Liver (tissue), 9 donors: ENCODE results near the gene TMEM200C. TPM values are rescaled to one million over a fixed set of nuclear protein-coding genes. Genes with fewer than 3 reads are reported as not detected.

Experiments
- DNase-seq: peaks from one replicate; pipeline ENCODE4 v3.0.0-alpha.2; 2017; ENCODE audit warnings: low spot score
- H3K27ac ChIP-seq, 2 donors: one replicate each; pipeline ENCODE4 v1.7.0; 2013; ENCODE audit warnings: inconsistent platforms in 2 of 2, low read length in 2 of 2, control low read depth in 1 of 2, low read depth in 1 of 2, mild to moderate bottlenecking in 1 of 2
- H3K27me3 ChIP-seq, 4 donors: one replicate each; pipeline versions ENCODE4 v1.6.1 to v1.7.0; 2013; ENCODE audit warnings: low read length in 3 of 4, inconsistent platforms in 1 of 4, mild to moderate bottlenecking in 1 of 4, moderate library complexity in 1 of 4; ENCODE audit not compliant: control insufficient read depth in 4 of 4, insufficient read depth in 4 of 4
- H3K36me3 ChIP-seq, 4 donors: one replicate each; pipeline versions ENCODE4 v1.6.1 to v1.7.0; 2013; ENCODE audit warnings: low read length in 3 of 4, mild to moderate bottlenecking in 3 of 4, low read depth in 1 of 4, moderate library complexity in 1 of 4; ENCODE audit not compliant: control insufficient read depth in 4 of 4, insufficient read depth in 3 of 4
- H3K4me1 ChIP-seq, 4 donors: one replicate each; pipeline versions ENCODE4 v1.6.1 to v1.7.0; 2013; ENCODE audit warnings: low read length in 3 of 4, mild to moderate bottlenecking in 3 of 4, moderate library complexity in 1 of 4; ENCODE audit not compliant: control insufficient read depth in 4 of 4, insufficient read depth in 4 of 4
- H3K4me3 ChIP-seq, 3 donors: one replicate each; pipeline versions ENCODE4 v1.6.1 to v1.7.0; 2013; ENCODE audit warnings: low read length in 3 of 3, control low read depth in 1 of 3, low read depth in 1 of 3, mild to moderate bottlenecking in 1 of 3
- H3K9ac ChIP-seq, 2 donors: one replicate each; pipeline ENCODE4 v1.7.0; 2013; ENCODE audit warnings: low read length in 2 of 2, mild to moderate bottlenecking in 2 of 2, moderate library complexity in 2 of 2, control low read depth in 1 of 2, low read depth in 1 of 2
- H3K9me3 ChIP-seq, 4 donors: one replicate each; pipeline versions ENCODE4 v1.6.1 to v1.7.0; 2013; ENCODE audit warnings: low read length in 3 of 4; ENCODE audit not compliant: control insufficient read depth in 4 of 4
- ATF3 ChIP-seq: IDR thresholded peaks from 2 replicates; pipeline ENCODE4 v1.6.1; 2016; ENCODE audit warnings: antibody characterized with exemption
- CTCF ChIP-seq: fragments of 150-350 bp; IDR thresholded peaks from 2 replicates; pipeline ENCODE4 v1.5.1; 2017; ENCODE audit warnings: improper control_type of control experiment, low read depth, low read length; ENCODE audit not compliant: missing input control
- EGR1 ChIP-seq, 2 donors: IDR thresholded peaks; 2 replicates each; pipeline ENCODE4 v1.6.1; 2016 to 2018; ENCODE audit warnings: antibody characterized with exemption in 2 of 2, low read depth in 2 of 2
- FOXA1 ChIP-seq: IDR thresholded peaks from 2 replicates; pipeline ENCODE4 v1.6.1; 2016; ENCODE audit warnings: antibody characterized with exemption
- FOXA2 ChIP-seq: IDR thresholded peaks from 2 replicates; pipeline ENCODE4 v1.6.1; 2016; ENCODE audit warnings: antibody characterized with exemption
- GABPA ChIP-seq, 2 donors: IDR thresholded peaks in 1 of 2; conservative IDR thresholded peaks in 1 of 2; 2 replicates each; pipeline ENCODE4 v1.6.1; 2016; ENCODE audit warnings: antibody characterized with exemption in 2 of 2, mild to moderate bottlenecking in 1 of 2, moderate library complexity in 1 of 2
- HNF4G ChIP-seq: IDR thresholded peaks from 2 replicates; pipeline ENCODE4 v1.6.1; 2016; ENCODE audit warnings: antibody characterized with exemption
- JUND ChIP-seq, 2 donors: IDR thresholded peaks; 2 replicates each; pipeline ENCODE4 v1.6.1; 2016; ENCODE audit warnings: antibody characterized with exemption in 2 of 2
- MAX ChIP-seq: IDR thresholded peaks from 2 replicates; pipeline ENCODE4 v1.6.1; 2016; ENCODE audit warnings: antibody characterized with exemption
- NR2F2 ChIP-seq: IDR thresholded peaks from 2 replicates; pipeline ENCODE4 v1.6.1; 2016; ENCODE audit warnings: antibody characterized with exemption
- RAD21 ChIP-seq, 2 donors: IDR thresholded peaks; 2 replicates each; pipeline ENCODE4 v1.6.1; 2016; ENCODE audit warnings: antibody characterized with exemption in 2 of 2, mild to moderate bottlenecking in 2 of 2
- RXRA ChIP-seq, 2 donors: IDR thresholded peaks; 2 replicates each; pipeline ENCODE4 v1.6.1; 2017 to 2018; ENCODE audit warnings: antibody characterized with exemption in 2 of 2, mild to moderate bottlenecking in 1 of 2
- SP1 ChIP-seq: IDR thresholded peaks from 2 replicates; pipeline ENCODE4 v1.6.1; 2018; ENCODE audit warnings: antibody characterized with exemption, mild to moderate bottlenecking
- TAF1 ChIP-seq: conservative IDR thresholded peaks from 2 replicates; pipeline ENCODE4 v1.6.1; 2016; ENCODE audit warnings: antibody characterized with exemption, mild to moderate bottlenecking
- YY1 ChIP-seq: IDR thresholded peaks from 2 replicates; pipeline ENCODE4 v1.6.1; 2016; ENCODE audit warnings: antibody characterized with exemption, mild to moderate bottlenecking
- ZBTB33 ChIP-seq: IDR thresholded peaks from 2 replicates; pipeline ENCODE4 v1.6.1; 2016; ENCODE audit warnings: antibody characterized with exemption
- WGBS: extraction: QIAGEN DNeasy Blood & Tissue Kit; methylation state at CpG from one replicate; pipeline ENCODE4 v1.1.7; 2013; 5-methylcytosine and 5-hydroxymethylcytosine counted together
- polyA plus RNA-seq, 2 donors: library from polyadenylated mRNA; stranded (reverse) in 1 of 2; unstranded in 1 of 2; fragments of 200-250 nt in 1 of 2; fragments of >200 nt in 1 of 2; fragmentation: Nextera tagmentation in 1 of 2; extraction: Ambion mirVana in 1 of 2; gene quantifications; one replicate each; pipeline versions ENCODE4 v1.2.1 to v1.2.3, GENCODE V29; 2013 to 2015
- total RNA-seq, 2 donors: library from RNA; depleted of rRNA; stranded (reverse); fragments of >200 nt; gene quantifications; one replicate each; pipeline ENCODE4 v1.2.3, GENCODE V29; 2014
- donor health status: healthy.
- donor health status: healthy.
- donor health status: healthy.
- donor health status: healthy.
- donor health status: healthy.

Gene TMEM200C
- total and polyA plus RNA-seq, 4 donors = 0.08 to 0.58 (median 0.24) TPM

GRCh38 chr18:5943514-5943913 lies 48.2 kb upstream of the TMEM200C start:
- TF ChIP-seq MAX (no peak), SP1 (no peak), GABPA (IDR thresholded peaks at IDR 0.05 in 1 of 2, conservative IDR thresholded peaks at IDR 0.05 in 1 of 2) (no peak), NR2F2 (no peak), EGR1 (IDR thresholded peaks at IDR 0.05; ENCODE audit: low read depth in 2 of 2) (no peak), ATF3 (no peak), RXRA (IDR thresholded peaks at IDR 0.05) (no peak)
- WGBS = 76% methylated on average over 5 of the region's 5 CpGs
- Histone ChIP-seq H3K4me3 (no peak overlapping the region), H3K27me3 (no peaks in the 10 kb centered on the region), H3K27ac (no peak overlapping the region), H3K9me3 (no peaks in the 10 kb centered on the region), H3K4me1 (no peaks in the 10 kb centered on the region), H3K9ac (no peak overlapping the region), H3K36me3 (no peaks in the 10 kb centered on the region)
- no peak for DNase-seq

- 65% methylated on average over 6 of the region's 6 CpGs for WGBS
These were observed 47.3 kb upstream of the TMEM200C start for GRCh38 chr18:5942591-5942990.

GRCh38 chr18:5941890-5942289 lies 46.6 kb upstream of the TMEM200C start:
- H3K36me3 ChIP-seq = no peaks in the 10 kb centered on the region
- no peaks in the 10 kb centered on the region for H3K27me3 ChIP-seq
- H3K9me3 ChIP-seq = no peaks in the 10 kb centered on the region
- no peak overlapping the region for H3K9ac ChIP-seq
- H3K4me1 ChIP-seq = no peaks in the 10 kb centered on the region
- H3K4me3 ChIP-seq = no peak overlapping the region
- DNase-seq = no peak
- 82% methylated on average over 3 of the region's 3 CpGs for WGBS
- no peak overlapping the region for H3K27ac ChIP-seq
- TF ChIP-seq GABPA (IDR thresholded peaks at IDR 0.05 in 1 of 2, conservative IDR thresholded peaks at IDR 0.05 in 1 of 2) = no peak
- TF ChIP-seq ZBTB33 = no peak
- TF ChIP-seq CTCF = no peak
- no peak for TF ChIP-seq RAD21 (IDR thresholded peaks at IDR 0.05)
- TF ChIP-seq JUND (IDR thresholded peaks at IDR 0.05) = no peak
- TF ChIP-seq EGR1 (IDR thresholded peaks at IDR 0.05; ENCODE audit: low read depth in 2 of 2) = no peak

More at GRCh38 chr18:5942591-5942990, 47.3 kb upstream of the TMEM200C start:
- no peak overlapping the region for H3K9ac ChIP-seq
- no peak overlapping the region for H3K4me3 ChIP-seq
- no peaks in the 10 kb centered on the region for H3K27me3 ChIP-seq
- H3K9me3 ChIP-seq = no peaks in the 10 kb centered on the region
- H3K4me1 ChIP-seq = no peaks in the 10 kb centered on the region
- no peak for TF ChIP-seq RXRA (IDR thresholded peaks at IDR 0.05)
- TF ChIP-seq YY1 = no peak
- TF ChIP-seq HNF4G = no peak
- no peak for TF ChIP-seq FOXA2
- TF ChIP-seq ZBTB33 = no peak
- no peak for TF ChIP-seq GABPA (IDR thresholded peaks at IDR 0.05 in 1 of 2, conservative IDR thresholded peaks at IDR 0.05 in 1 of 2)
- no peak for TF ChIP-seq TAF1
- TF ChIP-seq FOXA1 = no peak
- no peak for TF ChIP-seq JUND (IDR thresholded peaks at IDR 0.05)
- no peak for TF ChIP-seq NR2F2
- TF ChIP-seq EGR1 (IDR thresholded peaks at IDR 0.05; ENCODE audit: low read depth in 2 of 2) = no peak
- TF ChIP-seq SP1 = no peak
- TF ChIP-seq ATF3 = no peak
- H3K27ac ChIP-seq = no peak overlapping the region
- no peaks in the 10 kb centered on the region for H3K36me3 ChIP-seq
- DNase-seq = no peak
